Lower leg skin (tissue), 3 donors: ENCODE results near the gene CCNYL1.

ENCODE experiments used
- CTCF ChIP-seq, 3 donors: fragments of 450-650 bp; IDR thresholded peaks; one replicate each; pipeline ENCODE4 v1.5.1; 2016; ENCODE audit warnings: antibody characterized with exemption in 3 of 3, mild to moderate bottlenecking in 3 of 3, moderate library complexity in 2 of 3
- POLR2A ChIP-seq, 2 donors: fragments of 450-650 bp; IDR thresholded peaks; one replicate each; pipeline ENCODE4 v1.6.1; 2016 to 2017; ENCODE audit warnings: antibody characterized with exemption in 2 of 2, mild to moderate bottlenecking in 1 of 2, moderate library complexity in 1 of 2

GRCh38 chr2:207720517-207721187 lies 9.2 kb downstream of the CCNYL1 start:
- TF ChIP-seq POLR2A (IDR thresholded peaks at IDR 0.05) (no peak), CTCF (IDR thresholded peaks at IDR 0.05) (no peak)
